ENCODE measurements around the gene SAT2. TPM values are rescaled to one million over a fixed set of nuclear protein-coding genes. Genes with fewer than 3 reads are reported as not detected.
"Not testable (repeated sequence)": the region's sequence is repeated elsewhere in the genome, so short reads cannot be mapped to it uniquely, and the experiment has no call there.

Gene SAT2
- total RNA-seq, 2 experiments from 2014 or later = 15.9 to 22.2 TPM

- Mint-ChIP-seq H3K9me3 (ENCODE audit: low read depth) (no peaks in the 10 kb centered on the region), H3K27ac (peak overlapping the region; percentile 87), H3K27me3 (no peaks in the 10 kb centered on the region), H3K4me3 (peak overlapping the region; percentile 85), H3K36me3 (ENCODE audit: low read depth) (peaks cover 13% of the 10 kb centered on the region), H3K4me1 (peaks cover 30% of the 10 kb centered on the region)
- intact Hi-C loops (cut with DNase I, micrococcal nuclease) = loop anchor here (1.0 to 5.0 kb wide), 14 partner anchors 12 to 363 kb away; partner anchors contain the start of genes SAT2 (in 2 of the 2), CNTROB (in 1 of the 2), EIF5A (in 1 of the 2) and ELP5 (in 1 of the 2)
- ATAC-seq (no peak), DNase-seq (no peak)
- ChIA-PET CTCF (interaction anchor here (0.6 to 2.5 kb wide), 10 partner anchors 12 to 685 kb away, joined by 3 to 31 read pairs (median 5); partner anchors contain the start of genes MPDU1, SAT2, TP53 and WRAP53), POLR2A (interaction anchor here (0.6 to 2.4 kb wide), 11 partner anchors 12 to 505 kb away, joined by 4 to 32 read pairs (median 6); partner anchors contain the start of genes ATP1B2, MPDU1, SAT2 and TP53)
Measured at GRCh38 chr17:7615265-7615747, 12.3 kb downstream of the SAT2 start.

- H3K36me3 Mint-ChIP-seq (ENCODE audit: low read depth) = peaks cover 14% of the 10 kb centered on the region
- ATAC-seq (peak; percentile 95), DNase-seq (peak; percentile 100)
- no peaks in the 10 kb centered on the region for H3K9me3 Mint-ChIP-seq (ENCODE audit: low read depth)
- intact Hi-C loops (cut with DNase I, micrococcal nuclease) = loop anchor here (1.0 to 5.0 kb wide), 19 partner anchors 13 to 362 kb away; partner anchors contain the start of genes SAT2 (in 2 of the 2), CNTROB (in 1 of the 2), EIF5A (in 1 of the 2) and ELP5 (in 1 of the 2)
- ChIA-PET CTCF (interaction anchor here (0.6 to 2.5 kb wide), 11 partner anchors 9 to 97 kb away, joined by 3 to 31 read pairs (median 5); partner anchors contain the start of genes MPDU1, SAT2, TP53 and WRAP53), POLR2A (interaction anchor here (0.6 to 2.4 kb wide), 10 partner anchors 13 to 179 kb away, joined by 3 to 32 read pairs (median 6); partner anchors contain the start of genes ATP1B2, MPDU1, SAT2 and TP53)
- peak within 1 kb of the TSS; percentile 85 for H3K4me3 Mint-ChIP-seq
- H3K4me1 Mint-ChIP-seq = peaks cover 32% of the 10 kb centered on the region
- peak within 1 kb of the TSS; percentile 93 for H3K27ac Mint-ChIP-seq
- H3K27me3 Mint-ChIP-seq = no peaks in the 10 kb centered on the region
Measured at GRCh38 chr17:7614425-7615264, 13.0 kb downstream of the SAT2 start, which contains the start of gene FXR2. TSS of gene FXR2 (minus strand) at chr17:7614897. CDS start at chr17:7614532, 365 bp downstream.

GRCh38 chr17:7613769-7614424 lies 13.7 kb downstream of the SAT2 start:
- DNase-seq (peak; percentile 13), ATAC-seq (no peak)
- H3K9me3 Mint-ChIP-seq (ENCODE audit: low read depth) = no peaks in the 10 kb centered on the region
- no peaks in the 10 kb centered on the region for H3K27me3 Mint-ChIP-seq
- H3K4me1 Mint-ChIP-seq = peaks cover 36% of the 10 kb centered on the region
- intact Hi-C loops (cut with DNase I, micrococcal nuclease) = loop anchor here (1.0 to 2.0 kb wide), 8 partner anchors 29 to 285 kb away; partner anchors contain the start of genes NEURL4 (in 1 of the 2), TP53 (in 1 of the 2) and WRAP53 (in 1 of the 2)
- peak overlapping the region; percentile 93 for H3K27ac Mint-ChIP-seq
- peak overlapping the region; percentile 85 for H3K4me3 Mint-ChIP-seq
- POLR2A ChIA-PET = interaction anchor here (1.7 to 2.4 kb wide), 3 partner anchors 14 to 37 kb away, joined by 7 to 30 read pairs (median 8); partner anchors contain the start of genes ATP1B2, MPDU1 and SAT2
- H3K36me3 Mint-ChIP-seq (ENCODE audit: low read depth) = peaks cover 14% of the 10 kb centered on the region
- CTCF ChIA-PET = interaction anchor here (0.5 to 2.5 kb wide), 10 partner anchors 14 to 608 kb away, joined by 3 to 31 read pairs (median 6); partner anchors contain the start of genes MPDU1, SAT2, TP53 and WRAP53

GRCh38 chr17:7612294-7612640 lies 15.4 kb downstream of the SAT2 start:
- CTCF ChIA-PET = interaction anchor here (0.6 kb wide), 1 partner anchor 21 kb away, joined by 3 read pairs; no protein-coding TSS in a partner anchor

GRCh38 chr17:7611635-7612293 lies 15.9 kb downstream of the SAT2 start:
- DNase-seq = no peak
- intact Hi-C loops (cut with DNase I, micrococcal nuclease) = no loop called here
- H3K9me3 Mint-ChIP-seq (ENCODE audit: low read depth) = no peaks in the 10 kb centered on the region
- H3K4me3 Mint-ChIP-seq = peak overlapping the region; percentile 85
- ChIA-PET CTCF (interaction anchor here (0.6 kb wide), 1 partner anchor 84 kb away, joined by 3 read pairs; no protein-coding TSS in a partner anchor), POLR2A (no interaction called here)
- H3K4me1 Mint-ChIP-seq = peaks cover 36% of the 10 kb centered on the region
- ATAC-seq = no peak
- no peaks in the 10 kb centered on the region for H3K27me3 Mint-ChIP-seq
- no peak overlapping the region for H3K27ac Mint-ChIP-seq
- peaks cover 14% of the 10 kb centered on the region for H3K36me3 Mint-ChIP-seq (ENCODE audit: low read depth)

More at GRCh38 chr17:7612294-7612640, 15.4 kb downstream of the SAT2 start:
- Mint-ChIP-seq H3K27ac (no peak overlapping the region), H3K4me3 (peak overlapping the region; percentile 85), H3K9me3 (ENCODE audit: low read depth) (no peaks in the 10 kb centered on the region), H3K27me3 (no peaks in the 10 kb centered on the region), H3K4me1 (peaks cover 36% of the 10 kb centered on the region), H3K36me3 (ENCODE audit: low read depth) (peaks cover 14% of the 10 kb centered on the region)
- DNase-seq (no peak), ATAC-seq (no peak)
- intact Hi-C loops (cut with DNase I, micrococcal nuclease) = no loop called here
- POLR2A ChIA-PET = no interaction called here

- ATAC-seq (no peak), DNase-seq (no peak)
- no peak overlapping the region for H3K4me3 Mint-ChIP-seq
- H3K27me3 Mint-ChIP-seq = no peaks in the 10 kb centered on the region
- intact Hi-C loops (cut with DNase I, micrococcal nuclease) = no loop called here
- H3K4me1 Mint-ChIP-seq = peaks cover 40% of the 10 kb centered on the region
- H3K9me3 Mint-ChIP-seq (ENCODE audit: low read depth) = no peaks in the 10 kb centered on the region
- H3K36me3 Mint-ChIP-seq (ENCODE audit: low read depth) = peaks cover 23% of the 10 kb centered on the region
- ChIA-PET POLR2A (no interaction called here), CTCF (interaction anchor here (0.6 to 1.5 kb wide), 4 partner anchors 21 to 124 kb away, joined by 3 to 5 read pairs (median 3); no protein-coding TSS in a partner anchor)
- H3K27ac Mint-ChIP-seq = no peak overlapping the region
Measured at GRCh38 chr17:7610641-7611040, 17.0 kb downstream of the SAT2 start.

- DNase-seq = no peak
- intact Hi-C loops (cut with DNase I, micrococcal nuclease) = no loop called here
- Mint-ChIP-seq H3K27me3 (no peaks in the 10 kb centered on the region), H3K4me1 (peaks cover 18% of the 10 kb centered on the region), H3K9me3 (ENCODE audit: low read depth) (no peaks in the 10 kb centered on the region), H3K27ac (no peak overlapping the region), H3K36me3 (ENCODE audit: low read depth) (peaks cover 42% of the 10 kb centered on the region), H3K4me3 (no peak overlapping the region)
- ChIA-PET POLR2A (no interaction called here), CTCF (interaction anchor here (0.6 kb wide), 1 partner anchor 17 kb away, joined by 3 read pairs; no protein-coding TSS in a partner anchor)
- peak; percentile 49 for ATAC-seq
Measured at GRCh38 chr17:7606280-7606679, 21.3 kb downstream of the SAT2 start.

GRCh38 chr17:7597561-7597960 lies 30.1 kb downstream of the SAT2 start:
- ATAC-seq; H3K4me3 Mint-ChIP-seq; H3K27ac Mint-ChIP-seq; POLR2A ChIA-PET; DNase-seq; intact Hi-C loops (cut with DNase I, micrococcal nuclease); H3K9me3 Mint-ChIP-seq (ENCODE audit: low read depth); H3K4me1 Mint-ChIP-seq; CTCF ChIA-PET; H3K27me3 Mint-ChIP-seq: not testable (repeated sequence)
- peaks cover 64% of the 10 kb centered on the region for H3K36me3 Mint-ChIP-seq (ENCODE audit: low read depth)

- CTCF ChIA-PET = interaction anchor here (0.7 to 1.5 kb wide), 3 partner anchors 15 to 548 kb away, joined by 3 read pairs; no protein-coding TSS in a partner anchor
- peaks cover 48% of the 10 kb centered on the region for H3K36me3 Mint-ChIP-seq (ENCODE audit: low read depth)
- no peak for ATAC-seq
- H3K9me3 Mint-ChIP-seq (ENCODE audit: low read depth) = no peaks in the 10 kb centered on the region
- intact Hi-C loops (cut with DNase I, micrococcal nuclease) = no loop called here
- DNase-seq = no peak
- POLR2A ChIA-PET = interaction anchor here (0.6 kb wide), 1 partner anchor 144 kb away, joined by 3 read pairs; no protein-coding TSS in a partner anchor
- no peak overlapping the region for H3K27ac Mint-ChIP-seq
- no peak overlapping the region for H3K4me3 Mint-ChIP-seq
- H3K4me1 Mint-ChIP-seq = no peaks in the 10 kb centered on the region
- no peaks in the 10 kb centered on the region for H3K27me3 Mint-ChIP-seq
Measured at GRCh38 chr17:7593296-7593695, 34.3 kb downstream of the SAT2 start.

- POLR2A ChIA-PET = no interaction called here
- ATAC-seq (no peak), DNase-seq (no peak)
- Mint-ChIP-seq H3K9me3 (ENCODE audit: low read depth) (no peaks in the 10 kb centered on the region), H3K36me3 (ENCODE audit: low read depth) (peaks cover 53% of the 10 kb centered on the region), H3K4me1 (peaks cover under 1% of the 10 kb centered on the region), H3K4me3 (no peak overlapping the region), H3K27me3 (no peaks in the 10 kb centered on the region), H3K27ac (no peak overlapping the region)
- CTCF ChIA-PET = interaction anchor here (0.5 to 1.5 kb wide), 4 partner anchors 27 to 198 kb away, joined by 3 to 4 read pairs (median 3); partner anchors contain the start of gene PLSCR3
- intact Hi-C loops (cut with DNase I, micrococcal nuclease) = no loop called here
Measured at GRCh38 chr17:7592422-7593021, 35.1 kb downstream of the SAT2 start.
